ENCODE results near the gene GPR35. TPM values are rescaled to one million over a fixed set of nuclear protein-coding genes. Genes with fewer than 3 reads are reported as not detected.

The GPR35 gene
- total and polyA plus RNA-seq, 2 donors (not counting 3 experiments of a cell fraction or from before 2014, with no cell fraction given): 0.18 to 0.33 TPM

DNA sequence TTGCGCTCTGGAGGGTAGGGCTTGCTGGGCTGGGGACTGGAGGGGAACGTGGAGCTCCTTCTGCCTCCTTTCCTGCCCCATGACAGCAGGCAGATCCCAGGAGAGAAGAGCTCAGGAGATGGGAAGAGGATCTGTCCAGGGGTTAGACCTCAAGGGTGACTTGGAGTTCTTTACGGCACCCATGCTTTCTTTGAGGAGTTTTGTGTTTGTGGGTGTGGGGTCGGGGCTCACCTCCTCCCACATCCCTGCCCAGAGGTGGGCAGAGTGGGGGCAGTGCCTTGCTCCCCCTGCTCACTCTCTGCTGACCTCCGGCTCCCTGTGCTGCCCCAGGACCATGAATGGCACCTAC, 4.3 kb downstream of the GPR35 start:
- no peaks in the 10 kb centered on the region for H3K27me3 ChIP-seq (ENCODE audit: control insufficient read depth in 2 of 2, insufficient read depth in 2 of 2, low read length in 2 of 2)
- CTCF ChIA-PET: no interaction called here
- FAIRE-seq (no peak), DNase-seq (ENCODE audit: low read depth, low spot score) (no peak)
- H3K4me1 ChIP-seq (ENCODE audit: control insufficient read depth, extremely low read depth, insufficient read depth, low read length): no peaks in the 10 kb centered on the region
- no peak overlapping the region for H3K9ac ChIP-seq (replicated peaks; ENCODE audit: extremely low read depth, insufficient read depth, low read length)
- H2AFZ ChIP-seq (ENCODE audit: low read depth, low read length): no peak overlapping the region
- H3K4me2 ChIP-seq (ENCODE audit: insufficient read depth, low read length): no peak overlapping the region
- H3K79me2 ChIP-seq (ENCODE audit: control insufficient read depth, insufficient read depth, low read length): no peaks in the 10 kb centered on the region
- no peaks in the 10 kb centered on the region for H4K20me1 ChIP-seq (replicated peaks; ENCODE audit: control insufficient read depth, extremely low read depth, insufficient read depth, low read length)
- no peak overlapping the region for H3K27ac ChIP-seq (ENCODE audit: insufficient read depth, low read depth, low read length)
- POLR2A ChIA-PET: no interaction called here
- intact Hi-C loops (cut with micrococcal nuclease): no loop called here
- H3K36me3 ChIP-seq (ENCODE audit: control insufficient read depth in 2 of 2, extremely low read depth in 1 of 2, insufficient read depth in 2 of 2, low read length in 2 of 2): no peaks in the 10 kb centered on the region
- no peaks in the 10 kb centered on the region for H3K9me3 ChIP-seq (replicated peaks; ENCODE audit: control insufficient read depth, insufficient read depth, low read length)
- no peaks in the 10 kb centered on the region for H3K9me1 ChIP-seq (replicated peaks; ENCODE audit: control insufficient read depth, extremely low read depth, insufficient read depth, low read length)
- H3K4me3 ChIP-seq (replicated peaks in 1 of 3; ENCODE audit: insufficient read depth in 1 of 3, low read depth in 1 of 3, low read length in 3 of 3): no peak overlapping the region
- no peak for TF ChIP-seq POLR2AphosphoS5 (IDR thresholded peaks at IDR 0.05; ENCODE audit: insufficient read depth, low read depth, low read length)
- TF ChIP-seq, protein P1, sequence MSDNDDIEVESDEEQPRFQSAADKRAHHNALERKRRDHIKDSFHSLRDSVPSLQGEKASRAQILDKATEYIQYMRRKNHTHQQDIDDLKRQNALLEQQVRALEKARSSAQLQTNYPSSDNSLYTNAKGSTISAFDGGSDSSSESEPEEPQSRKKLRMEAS (IDR thresholded peaks at IDR 0.05; ENCODE audit: insufficient read depth, insufficient read length): no peak
- no peak for TF ChIP-seq EZH2 (IDR thresholded peaks at IDR 0.05; ENCODE audit: borderline replicate concordance, low read depth, low read length, severe bottlenecking)
- TF ChIP-seq JUN (IDR thresholded peaks at IDR 0.05; ENCODE audit: borderline replicate concordance, insufficient read depth, insufficient read length, low read depth): no peak
- TF ChIP-seq MYC (IDR thresholded peaks at IDR 0.05; ENCODE audit: low read depth, low read length): no peak
- dilution Hi-C loops (cut with MboI; ENCODE audit: extremely low pct_ligation_motif_present, low sequenced_read_pairs): no loop called here
- BruUV-seq (replicated peaks): no TSS peak

DNA sequence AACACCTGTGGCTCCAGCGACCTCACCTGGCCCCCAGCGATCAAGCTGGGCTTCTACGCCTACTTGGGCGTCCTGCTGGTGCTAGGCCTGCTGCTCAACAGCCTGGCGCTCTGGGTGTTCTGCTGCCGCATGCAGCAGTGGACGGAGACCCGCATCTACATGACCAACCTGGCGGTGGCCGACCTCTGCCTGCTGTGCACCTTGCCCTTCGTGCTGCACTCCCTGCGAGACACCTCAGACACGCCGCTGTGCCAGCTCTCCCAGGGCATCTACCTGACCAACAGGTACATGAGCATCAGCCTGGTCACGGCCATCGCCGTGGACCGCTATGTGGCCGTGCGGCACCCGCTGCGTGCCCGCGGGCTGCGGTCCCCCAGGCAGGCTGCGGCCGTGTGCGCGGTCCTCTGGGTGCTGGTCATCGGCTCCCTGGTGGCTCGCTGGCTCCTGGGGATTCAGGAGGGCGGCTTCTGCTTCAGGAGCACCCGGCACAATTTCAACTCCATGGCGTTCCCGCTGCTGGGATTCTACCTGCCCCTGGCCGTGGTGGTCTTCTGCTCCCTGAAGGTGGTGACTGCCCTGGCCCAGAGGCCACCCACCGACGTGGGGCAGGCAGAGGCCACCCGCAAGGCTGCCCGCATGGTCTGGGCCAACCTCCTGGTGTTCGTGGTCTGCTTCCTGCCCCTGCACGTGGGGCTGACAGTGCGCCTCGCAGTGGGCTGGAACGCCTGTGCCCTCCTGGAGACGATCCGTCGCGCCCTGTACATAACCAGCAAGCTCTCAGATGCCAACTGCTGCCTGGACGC, 4.9 kb downstream of the GPR35 start:
- H3K79me2 ChIP-seq (ENCODE audit: control insufficient read depth, insufficient read depth, low read length): no peaks in the 10 kb centered on the region
- no peak for FAIRE-seq
- dilution Hi-C loops (cut with MboI; ENCODE audit: extremely low pct_ligation_motif_present, low sequenced_read_pairs): no loop called here
- no peak for DNase-seq (ENCODE audit: low read depth, low spot score)
- H3K27ac ChIP-seq (ENCODE audit: insufficient read depth, low read depth, low read length): no peak overlapping the region
- H3K36me3 ChIP-seq (ENCODE audit: control insufficient read depth in 2 of 2, extremely low read depth in 1 of 2, insufficient read depth in 2 of 2, low read length in 2 of 2): no peaks in the 10 kb centered on the region
- POLR2A ChIA-PET: no interaction called here
- no peak overlapping the region for H3K4me3 ChIP-seq (replicated peaks in 1 of 3; ENCODE audit: insufficient read depth in 1 of 3, low read depth in 1 of 3, low read length in 3 of 3)
- no peak for TF ChIP-seq POLR2AphosphoS5 (IDR thresholded peaks at IDR 0.05; ENCODE audit: insufficient read depth, low read depth, low read length)
- no peak for TF ChIP-seq EZH2 (IDR thresholded peaks at IDR 0.05; ENCODE audit: borderline replicate concordance, low read depth, low read length, severe bottlenecking)
- no peak for TF ChIP-seq POLR2A (IDR thresholded peaks at IDR 0.05; ENCODE audit: low read depth, low read length)
- TF ChIP-seq JUN (IDR thresholded peaks at IDR 0.05; ENCODE audit: borderline replicate concordance, insufficient read depth, insufficient read length, low read depth): no peak
- TF ChIP-seq MYC (IDR thresholded peaks at IDR 0.05; ENCODE audit: low read depth, low read length): no peak
- TF ChIP-seq, protein P1 (IDR thresholded peaks at IDR 0.05; ENCODE audit: insufficient read depth, insufficient read length): no peak
- no peak for TF ChIP-seq FOS (IDR thresholded peaks at IDR 0.05; ENCODE audit: borderline replicate concordance, insufficient read depth, low read length)
- TF ChIP-seq GATA2 (IDR thresholded peaks at IDR 0.05; ENCODE audit: insufficient read depth, insufficient read length, low read depth, low read length): no peak
- TF ChIP-seq, protein P2, sequence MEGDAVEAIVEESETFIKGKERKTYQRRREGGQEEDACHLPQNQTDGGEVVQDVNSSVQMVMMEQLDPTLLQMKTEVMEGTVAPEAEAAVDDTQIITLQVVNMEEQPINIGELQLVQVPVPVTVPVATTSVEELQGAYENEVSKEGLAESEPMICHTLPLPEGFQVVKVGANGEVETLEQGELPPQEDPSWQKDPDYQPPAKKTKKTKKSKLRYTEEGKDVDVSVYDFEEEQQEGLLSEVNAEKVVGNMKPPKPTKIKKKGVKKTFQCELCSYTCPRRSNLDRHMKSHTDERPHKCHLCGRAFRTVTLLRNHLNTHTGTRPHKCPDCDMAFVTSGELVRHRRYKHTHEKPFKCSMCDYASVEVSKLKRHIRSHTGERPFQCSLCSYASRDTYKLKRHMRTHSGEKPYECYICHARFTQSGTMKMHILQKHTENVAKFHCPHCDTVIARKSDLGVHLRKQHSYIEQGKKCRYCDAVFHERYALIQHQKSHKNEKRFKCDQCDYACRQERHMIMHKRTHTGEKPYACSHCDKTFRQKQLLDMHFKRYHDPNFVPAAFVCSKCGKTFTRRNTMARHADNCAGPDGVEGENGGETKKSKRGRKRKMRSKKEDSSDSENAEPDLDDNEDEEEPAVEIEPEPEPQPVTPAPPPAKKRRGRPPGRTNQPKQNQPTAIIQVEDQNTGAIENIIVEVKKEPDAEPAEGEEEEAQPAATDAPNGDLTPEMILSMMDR (IDR thresholded peaks at IDR 0.05; ENCODE audit: extremely low read depth in 1 of 2, insufficient read depth in 1 of 2, low read depth in 1 of 2, low read length in 2 of 2): no peak
- H3K9ac ChIP-seq (replicated peaks; ENCODE audit: extremely low read depth, insufficient read depth, low read length): no peak overlapping the region
- no peaks in the 10 kb centered on the region for H3K9me1 ChIP-seq (replicated peaks; ENCODE audit: control insufficient read depth, extremely low read depth, insufficient read depth, low read length)
- intact Hi-C loops (cut with micrococcal nuclease): no loop called here
- BruUV-seq (replicated peaks): no TSS peak
- no peak overlapping the region for H3K4me2 ChIP-seq (ENCODE audit: insufficient read depth, low read length)
- H3K4me1 ChIP-seq (ENCODE audit: control insufficient read depth, extremely low read depth, insufficient read depth, low read length): no peaks in the 10 kb centered on the region
- H2AFZ ChIP-seq (ENCODE audit: low read depth, low read length): no peak overlapping the region
- no peaks in the 10 kb centered on the region for H3K27me3 ChIP-seq (ENCODE audit: control insufficient read depth in 2 of 2, insufficient read depth in 2 of 2, low read length in 2 of 2)
- no peaks in the 10 kb centered on the region for H4K20me1 ChIP-seq (replicated peaks; ENCODE audit: control insufficient read depth, extremely low read depth, insufficient read depth, low read length)
- CTCF ChIA-PET: no interaction called here
- H3K9me3 ChIP-seq (replicated peaks; ENCODE audit: control insufficient read depth, insufficient read depth, low read length): no peaks in the 10 kb centered on the region

Measured in endothelial cell of umbilical vein (primary cell).